ENCODE measurements around the gene BCL2L12.
"Not testable (repeated sequence)": the region's sequence is repeated elsewhere in the genome, so short reads cannot be mapped to it uniquely, and the experiment has no call there.

The BCL2L12 gene

GRCh38 chr19:49713236-49713845 lies 47.6 kb downstream of the BCL2L12 start:
- no peak for DNase-seq

GRCh38 chr19:49716154-49716553 lies 50.4 kb downstream of the BCL2L12 start:
- no peak for DNase-seq

GRCh38 chr19:49718511-49718910 lies 52.8 kb downstream of the BCL2L12 start:
- no peak for DNase-seq

- DNase-seq = no peak
Measured at GRCh38 chr19:49718991-49719390, 53.3 kb downstream of the BCL2L12 start.

- not testable (repeated sequence) for DNase-seq
Measured at GRCh38 chr19:49719420-49719819, 53.7 kb downstream of the BCL2L12 start.
